ENCODE data around the gene FBXL7.

DNA sequence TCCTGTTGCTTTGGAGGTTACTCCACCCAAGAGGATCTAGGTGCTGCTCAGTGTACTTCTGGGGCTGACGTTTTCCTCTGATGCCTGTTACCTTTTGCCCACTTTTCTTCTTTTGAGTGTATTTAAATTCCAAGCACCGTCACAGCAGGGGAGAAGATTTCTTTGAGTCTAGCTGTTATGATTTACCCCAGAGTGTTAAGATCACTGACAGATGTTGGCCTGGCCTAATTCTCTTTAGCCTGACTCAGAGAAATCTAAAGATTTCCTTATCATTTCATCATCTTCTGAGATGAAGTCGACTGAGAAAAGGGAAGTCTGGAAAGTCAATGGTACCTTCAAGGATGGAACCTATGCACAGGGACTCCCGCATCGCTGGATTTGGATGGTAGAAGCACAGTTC, 191.5 kb downstream of the FBXL7 start:
- TF ChIP-seq SIN3A (IDR thresholded peaks at IDR 0.05; ENCODE audit: borderline replicate concordance, insufficient read depth, low read depth, low read length) (no peak), POLR2AphosphoS5 (IDR thresholded peaks at IDR 0.05; ENCODE audit: low read depth, low read length) (no peak)
- TF ChIP-seq, protein P1, sequence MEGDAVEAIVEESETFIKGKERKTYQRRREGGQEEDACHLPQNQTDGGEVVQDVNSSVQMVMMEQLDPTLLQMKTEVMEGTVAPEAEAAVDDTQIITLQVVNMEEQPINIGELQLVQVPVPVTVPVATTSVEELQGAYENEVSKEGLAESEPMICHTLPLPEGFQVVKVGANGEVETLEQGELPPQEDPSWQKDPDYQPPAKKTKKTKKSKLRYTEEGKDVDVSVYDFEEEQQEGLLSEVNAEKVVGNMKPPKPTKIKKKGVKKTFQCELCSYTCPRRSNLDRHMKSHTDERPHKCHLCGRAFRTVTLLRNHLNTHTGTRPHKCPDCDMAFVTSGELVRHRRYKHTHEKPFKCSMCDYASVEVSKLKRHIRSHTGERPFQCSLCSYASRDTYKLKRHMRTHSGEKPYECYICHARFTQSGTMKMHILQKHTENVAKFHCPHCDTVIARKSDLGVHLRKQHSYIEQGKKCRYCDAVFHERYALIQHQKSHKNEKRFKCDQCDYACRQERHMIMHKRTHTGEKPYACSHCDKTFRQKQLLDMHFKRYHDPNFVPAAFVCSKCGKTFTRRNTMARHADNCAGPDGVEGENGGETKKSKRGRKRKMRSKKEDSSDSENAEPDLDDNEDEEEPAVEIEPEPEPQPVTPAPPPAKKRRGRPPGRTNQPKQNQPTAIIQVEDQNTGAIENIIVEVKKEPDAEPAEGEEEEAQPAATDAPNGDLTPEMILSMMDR (IDR thresholded peaks at IDR 0.05), result no peak
- TF ChIP-seq, protein P2, sequence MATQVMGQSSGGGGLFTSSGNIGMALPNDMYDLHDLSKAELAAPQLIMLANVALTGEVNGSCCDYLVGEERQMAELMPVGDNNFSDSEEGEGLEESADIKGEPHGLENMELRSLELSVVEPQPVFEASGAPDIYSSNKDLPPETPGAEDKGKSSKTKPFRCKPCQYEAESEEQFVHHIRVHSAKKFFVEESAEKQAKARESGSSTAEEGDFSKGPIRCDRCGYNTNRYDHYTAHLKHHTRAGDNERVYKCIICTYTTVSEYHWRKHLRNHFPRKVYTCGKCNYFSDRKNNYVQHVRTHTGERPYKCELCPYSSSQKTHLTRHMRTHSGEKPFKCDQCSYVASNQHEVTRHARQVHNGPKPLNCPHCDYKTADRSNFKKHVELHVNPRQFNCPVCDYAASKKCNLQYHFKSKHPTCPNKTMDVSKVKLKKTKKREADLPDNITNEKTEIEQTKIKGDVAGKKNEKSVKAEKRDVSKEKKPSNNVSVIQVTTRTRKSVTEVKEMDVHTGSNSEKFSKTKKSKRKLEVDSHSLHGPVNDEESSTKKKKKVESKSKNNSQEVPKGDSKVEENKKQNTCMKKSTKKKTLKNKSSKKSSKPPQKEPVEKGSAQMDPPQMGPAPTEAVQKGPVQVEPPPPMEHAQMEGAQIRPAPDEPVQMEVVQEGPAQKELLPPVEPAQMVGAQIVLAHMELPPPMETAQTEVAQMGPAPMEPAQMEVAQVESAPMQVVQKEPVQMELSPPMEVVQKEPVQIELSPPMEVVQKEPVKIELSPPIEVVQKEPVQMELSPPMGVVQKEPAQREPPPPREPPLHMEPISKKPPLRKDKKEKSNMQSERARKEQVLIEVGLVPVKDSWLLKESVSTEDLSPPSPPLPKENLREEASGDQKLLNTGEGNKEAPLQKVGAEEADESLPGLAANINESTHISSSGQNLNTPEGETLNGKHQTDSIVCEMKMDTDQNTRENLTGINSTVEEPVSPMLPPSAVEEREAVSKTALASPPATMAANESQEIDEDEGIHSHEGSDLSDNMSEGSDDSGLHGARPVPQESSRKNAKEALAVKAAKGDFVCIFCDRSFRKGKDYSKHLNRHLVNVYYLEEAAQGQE (IDR thresholded peaks at IDR 0.05; ENCODE audit: insufficient read depth in 1 of 2, low read depth in 2 of 2, low read length in 1 of 2), result no peak

Measured in Panc1 (cell line).